K562 (cell line): Measurements from ENCODE around the gene NFYC. TPM values are rescaled to one million over a fixed set of nuclear protein-coding genes. Genes with fewer than 3 reads are reported as not detected.

Experiments used
- ATF1 ChIP-seq, 2 experiments: fragments of 450-650 bp in 1 of 2; IDR thresholded peaks; 2 replicates each; pipeline ENCODE4 v1.6.1; 2016; ENCODE audit warnings: missing compliant biosample characterization in 1 of 2, missing genetic modification characterization in 1 of 2
- CHD4 ChIP-seq: fragments of 200-600 bp; sonication (generic); IDR thresholded peaks from 3 replicates; pipeline ENCODE4 v1.6.1; 2012; ENCODE audit warnings: low read depth, mild to moderate bottlenecking, mixed read lengths, low read length, inconsistent platforms; ENCODE audit not compliant: insufficient read depth, insufficient replicate concordance, poor library complexity, severe bottlenecking
- ELF1 ChIP-seq: fragments of 200-800 bp; sonication (Bioruptor generic); IDR thresholded peaks from 2 replicates; pipeline ENCODE4 v1.6.1; 2016; ENCODE audit warnings: missing genetic modification characterization, missing compliant biosample characterization
- MBD2 ChIP-seq: sonication (generic); IDR thresholded peaks from 2 replicates; pipeline ENCODE4 v1.6.1; 2016; ENCODE audit warnings: low read depth, borderline replicate concordance
- NCOA2 ChIP-seq, 2 experiments: fragments of 450-650 bp; IDR thresholded peaks; 2 replicates each; pipeline ENCODE4 v1.6.1; 2018; ENCODE audit warnings: mild to moderate bottlenecking in 2 of 2, moderate library complexity in 1 of 2; ENCODE audit not compliant: partially characterized antibody in 2 of 2
- SMAD2 ChIP-seq: fragments of 150-350 bp; IDR thresholded peaks from 2 replicates; pipeline ENCODE4 v1.6.1; 2014; ENCODE audit warnings: low read depth, mild to moderate bottlenecking, low read length
- SOX6 ChIP-seq: fragments of 450-650 bp; IDR thresholded peaks from 2 replicates; pipeline ENCODE4 v1.6.1; 2014; ENCODE audit warnings: mild to moderate bottlenecking
- TBP ChIP-seq: optimal IDR thresholded peaks from 2 replicates; pipeline ENCODE3; 2011; ENCODE audit warnings: low read depth, low read length, improper control_type of control experiment
- XRCC4 ChIP-seq: IDR thresholded peaks from one replicate; pipeline ENCODE4 v1.6.1; 2011; ENCODE audit not compliant: insufficient read depth, insufficient read length; ENCODE audit errors: extremely low read depth
- ZNF121 ChIP-seq: sonication (generic); formaldehyde crosslinking; conservative IDR thresholded peaks from 2 replicates; pipeline ENCODE4 v1.8.0; 2022; ENCODE audit warnings: missing genetic modification reagents
- ZNF589 ChIP-seq: fragments of 200-800 bp; sonication (Bioruptor generic); IDR thresholded peaks from 2 replicates; pipeline ENCODE4 v1.6.1; 2016; ENCODE audit warnings: low read depth, missing genetic modification characterization, missing compliant biosample characterization
- ZNF644 ChIP-seq: fragments of 200-800 bp; sonication (Bioruptor generic); IDR thresholded peaks from 2 replicates; pipeline ENCODE4 v1.6.1; 2016; ENCODE audit warnings: low read depth, missing genetic modification characterization, missing compliant biosample characterization
- polyA plus RNA-seq, 8 experiments: library from polyadenylated mRNA; depleted of rRNA in 4 of 8; stranded (reverse) in 5 of 8; unstranded in 3 of 8; fragments of >200 nt; fragmentation: Nextera tagmentation in 2 of 8; fragmentation: Illumina TruSeq in 1 of 8; extraction: Ambion mirVana in 2 of 8; extraction: Trizol in 1 of 8; gene quantifications; 2 replicates each; pipeline versions ENCODE4 v1.2.1 to v1.2.3, GENCODE V29; 2011 to 2014; ENCODE audit warnings: inconsistent platforms in 1 of 8, missing spikeins in 1 of 8
- total RNA-seq, 7 experiments: library from RNA; depleted of rRNA in 6 of 7; stranded (reverse); fragments of >200 nt in 6 of 7; fragmentation: Illumina TruSeq in 2 of 7; extraction: Trizol in 2 of 7; gene quantifications; 2 replicates each; pipeline versions ENCODE4 v1.2.1 to v1.2.3, GENCODE V29; 2011 to 2021; ENCODE audit warnings: low replicate concordance in 1 of 7
- TF ChIP-seq, protein P1 (sequence below): sonication (generic); formaldehyde crosslinking; IDR thresholded peaks from 2 replicates; pipeline ENCODE4 v1.8.0; 2022; ENCODE audit warnings: missing genetic modification reagents, mild to moderate bottlenecking, moderate library complexity, borderline replicate concordance
- TF ChIP-seq, protein P2 (sequence below): sonication (generic); formaldehyde crosslinking; IDR thresholded peaks from 2 replicates; pipeline ENCODE4 v1.8.0; 2022; ENCODE audit warnings: mild to moderate bottlenecking, low read depth, missing genetic modification reagents
- TF ChIP-seq, protein P3 (sequence below), 2 experiments: fragments of 450-650 bp; conservative IDR thresholded peaks; 2 replicates each; pipeline ENCODE4 v1.6.1; 2017; ENCODE audit warnings: mild to moderate bottlenecking in 2 of 2, moderate library complexity in 2 of 2
- TF ChIP-seq, protein P4 (sequence below): fragments of 250-450 bp; sonication (Bioruptor Pico); IDR thresholded peaks from 2 replicates; pipeline ENCODE4 v1.8.0; 2021; ENCODE audit warnings: moderate library complexity, mild to moderate bottlenecking, inconsistent platforms
- TF ChIP-seq, protein P5 (sequence below): fragments of 450-650 bp; formaldehyde crosslinking; IDR thresholded peaks from 2 replicates; pipeline ENCODE4 v1.4.0; 2020; ENCODE audit warnings: mild to moderate bottlenecking, moderate library complexity
- TF ChIP-seq, protein P6 (sequence below): fragments of 450-650 bp; formaldehyde crosslinking; IDR thresholded peaks from 2 replicates; pipeline ENCODE4 v1.4.0; 2022; ENCODE audit warnings: mild to moderate bottlenecking, moderate library complexity

Gene NFYC
- total and polyA plus RNA-seq, 9 of the 15 experiments (the other 6 are each of a cell fraction or from before 2014, with no cell fraction given), result 4.8 to 59.8 (median 41.1) TPM

DNA sequence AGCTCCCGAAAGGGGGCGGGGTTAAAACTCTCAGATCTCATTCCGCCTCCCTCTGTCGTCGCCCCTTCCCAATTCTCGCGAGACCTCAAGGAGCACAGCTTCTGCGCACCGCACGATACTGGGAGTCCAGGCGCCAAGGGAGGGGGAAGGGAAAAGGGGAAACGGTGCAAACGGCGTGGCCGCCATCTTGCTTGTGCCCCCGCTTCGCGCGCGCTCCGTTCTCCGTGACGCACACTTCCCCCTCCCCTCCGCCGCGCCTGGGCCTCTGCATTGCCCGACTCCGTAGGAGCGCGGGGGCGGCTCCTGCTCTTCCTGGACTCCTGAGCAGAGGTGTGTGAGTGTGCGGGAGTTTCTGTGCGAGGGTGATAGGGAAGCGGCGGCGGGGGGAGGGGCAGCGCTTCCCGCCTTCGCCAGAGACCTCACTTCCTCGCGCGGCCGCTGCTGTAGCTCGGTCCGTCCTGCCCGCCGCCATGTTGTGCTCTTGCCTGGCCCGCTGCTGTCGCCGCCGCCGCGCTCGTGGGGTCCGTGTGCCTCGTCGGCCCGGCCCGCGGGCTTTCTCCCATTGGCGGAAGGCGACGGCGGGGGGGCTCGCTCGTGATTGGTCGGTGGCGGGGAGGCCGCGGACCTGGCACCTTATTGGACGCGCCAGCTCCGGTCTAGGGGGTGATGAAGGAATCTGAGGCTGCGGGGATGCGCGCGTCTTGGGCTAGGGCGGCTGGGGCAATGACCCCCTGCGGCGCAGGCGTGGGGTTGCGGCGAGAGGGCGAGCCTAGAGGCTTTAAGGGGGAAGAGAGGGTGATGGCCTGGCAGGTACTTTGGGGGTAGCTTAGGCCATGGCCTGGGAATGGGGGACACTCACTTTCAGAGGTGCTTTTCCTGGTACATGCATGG, at the start of gene NFYC (continued):
- peak; percentile 80 for TF ChIP-seq TBP
- TF ChIP-seq, protein P1, sequence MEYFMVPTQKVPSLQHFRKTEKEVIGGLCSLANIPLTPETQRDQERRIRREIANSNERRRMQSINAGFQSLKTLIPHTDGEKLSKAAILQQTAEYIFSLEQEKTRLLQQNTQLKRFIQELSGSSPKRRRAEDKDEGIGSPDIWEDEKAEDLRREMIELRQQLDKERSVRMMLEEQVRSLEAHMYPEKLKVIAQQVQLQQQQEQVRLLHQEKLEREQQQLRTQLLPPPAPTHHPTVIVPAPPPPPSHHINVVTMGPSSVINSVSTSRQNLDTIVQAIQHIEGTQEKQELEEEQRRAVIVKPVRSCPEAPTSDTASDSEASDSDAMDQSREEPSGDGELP, result peak; percentile 96
- TF ChIP-seq XRCC4, result no peak
- no peak; the same call in 1 of the 2 replicates for TF ChIP-seq ZNF644 (tag)
- TF ChIP-seq ZNF589 (CRISPR knock-in tag), result peak; percentile 78; the same call in 1 of the 2 replicates
- TF ChIP-seq SOX6, result no peak; the same call in none of the 2 replicates
- no peak for TF ChIP-seq NCOA2 (IDR thresholded peaks at IDR 0.05; ENCODE audit: partially characterized antibody in 2 of 2)
- no peak for TF ChIP-seq ZNF121 (CRISPR knock-in tag)
- TF ChIP-seq, protein P2, sequence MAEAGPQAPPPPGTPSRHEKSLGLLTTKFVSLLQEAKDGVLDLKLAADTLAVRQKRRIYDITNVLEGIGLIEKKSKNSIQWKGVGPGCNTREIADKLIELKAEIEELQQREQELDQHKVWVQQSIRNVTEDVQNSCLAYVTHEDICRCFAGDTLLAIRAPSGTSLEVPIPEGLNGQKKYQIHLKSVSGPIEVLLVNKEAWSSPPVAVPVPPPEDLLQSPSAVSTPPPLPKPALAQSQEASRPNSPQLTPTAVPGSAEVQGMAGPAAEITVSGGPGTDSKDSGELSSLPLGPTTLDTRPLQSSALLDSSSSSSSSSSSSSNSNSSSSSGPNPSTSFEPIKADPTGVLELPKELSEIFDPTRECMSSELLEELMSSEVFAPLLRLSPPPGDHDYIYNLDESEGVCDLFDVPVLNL (CRISPR knock-in tag), result peak; percentile 82; the same call in 1 of the 2 replicates
- peak; percentile 92 for TF ChIP-seq ELF1 (tag)
- TF ChIP-seq CHD4, result no peak
- TF ChIP-seq SMAD2, result no peak
- TF ChIP-seq, protein P3, sequence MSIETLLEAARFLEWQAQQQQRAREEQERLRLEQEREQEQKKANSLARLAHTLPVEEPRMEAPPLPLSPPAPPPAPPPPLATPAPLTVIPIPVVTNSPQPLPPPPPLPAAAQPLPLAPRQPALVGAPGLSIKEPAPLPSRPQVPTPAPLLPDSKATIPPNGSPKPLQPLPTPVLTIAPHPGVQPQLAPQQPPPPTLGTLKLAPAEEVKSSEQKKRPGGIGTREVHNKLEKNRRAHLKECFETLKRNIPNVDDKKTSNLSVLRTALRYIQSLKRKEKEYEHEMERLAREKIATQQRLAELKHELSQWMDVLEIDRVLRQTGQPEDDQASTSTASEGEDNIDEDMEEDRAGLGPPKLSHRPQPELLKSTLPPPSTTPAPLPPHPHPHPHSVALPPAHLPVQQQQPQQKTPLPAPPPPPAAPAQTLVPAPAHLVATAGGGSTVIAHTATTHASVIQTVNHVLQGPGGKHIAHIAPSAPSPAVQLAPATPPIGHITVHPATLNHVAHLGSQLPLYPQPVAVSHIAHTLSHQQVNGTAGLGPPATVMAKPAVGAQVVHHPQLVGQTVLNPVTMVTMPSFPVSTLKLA (conservative IDR thresholded peaks at IDR 0.05), result peak; percentile 76 to 91
- TF ChIP-seq, protein P4, sequence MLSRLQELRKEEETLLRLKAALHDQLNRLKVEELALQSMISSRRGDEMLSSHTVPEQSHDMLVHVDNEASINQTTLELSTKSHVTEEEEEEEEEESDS (CRISPR knock-in tag), result no peak
- TF ChIP-seq, protein P5, sequence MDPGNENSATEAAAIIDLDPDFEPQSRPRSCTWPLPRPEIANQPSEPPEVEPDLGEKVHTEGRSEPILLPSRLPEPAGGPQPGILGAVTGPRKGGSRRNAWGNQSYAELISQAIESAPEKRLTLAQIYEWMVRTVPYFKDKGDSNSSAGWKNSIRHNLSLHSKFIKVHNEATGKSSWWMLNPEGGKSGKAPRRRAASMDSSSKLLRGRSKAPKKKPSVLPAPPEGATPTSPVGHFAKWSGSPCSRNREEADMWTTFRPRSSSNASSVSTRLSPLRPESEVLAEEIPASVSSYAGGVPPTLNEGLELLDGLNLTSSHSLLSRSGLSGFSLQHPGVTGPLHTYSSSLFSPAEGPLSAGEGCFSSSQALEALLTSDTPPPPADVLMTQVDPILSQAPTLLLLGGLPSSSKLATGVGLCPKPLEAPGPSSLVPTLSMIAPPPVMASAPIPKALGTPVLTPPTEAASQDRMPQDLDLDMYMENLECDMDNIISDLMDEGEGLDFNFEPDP, result peak; percentile 82; the same call in 1 of the 2 replicates
- TF ChIP-seq MBD2, result peak; percentile 86
- TF ChIP-seq, protein P6, sequence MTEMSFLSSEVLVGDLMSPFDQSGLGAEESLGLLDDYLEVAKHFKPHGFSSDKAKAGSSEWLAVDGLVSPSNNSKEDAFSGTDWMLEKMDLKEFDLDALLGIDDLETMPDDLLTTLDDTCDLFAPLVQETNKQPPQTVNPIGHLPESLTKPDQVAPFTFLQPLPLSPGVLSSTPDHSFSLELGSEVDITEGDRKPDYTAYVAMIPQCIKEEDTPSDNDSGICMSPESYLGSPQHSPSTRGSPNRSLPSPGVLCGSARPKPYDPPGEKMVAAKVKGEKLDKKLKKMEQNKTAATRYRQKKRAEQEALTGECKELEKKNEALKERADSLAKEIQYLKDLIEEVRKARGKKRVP (CRISPR knock-in tag), result no peak
- no peak; the same call in 1 of the 2 replicates for TF ChIP-seq ATF1 (CRISPR knock-in tag; IDR thresholded peaks at IDR 0.05)
- peak; percentile 97 for TF ChIP-seq ATF1 (tag; IDR thresholded peaks at IDR 0.05)
